ENCODE measurements around the gene FSTL3. TPM values are rescaled to one million over a fixed set of nuclear protein-coding genes. Genes with fewer than 3 reads are reported as not detected.

The FSTL3 gene
- total RNA-seq, 1 experiment from 2014 or later, result 40.9 TPM

- Histone ChIP-seq H3K27me3 (ENCODE audit: insufficient read depth, low read depth) (0 out of 2 replicates have a peak, but pooled peaks cover 7% of the 10 kb centered on the region), H3K36me3 (ENCODE audit: low read depth) (no peaks in the 10 kb centered on the region), H3K27ac (no peak overlapping the region), H3F3A (ENCODE audit: insufficient read depth, low read depth) (no peaks in the 10 kb centered on the region), H3K4me2 (no peak overlapping the region), H3K79me2 (ENCODE audit: low read depth) (no peaks in the 10 kb centered on the region), H3K9me3 (ENCODE audit: insufficient read depth, low read depth) (no peaks in the 10 kb centered on the region), H4K20me1 (ENCODE audit: insufficient read depth) (no peaks in the 10 kb centered on the region), H3K4me1 (replicated peaks; ENCODE audit: insufficient read depth) (no peaks in the 10 kb centered on the region), H2AFZ (no peak overlapping the region), H3K4me3 (no peak overlapping the region), H3K9me2 (ENCODE audit: insufficient read depth) (no peaks in the 10 kb centered on the region)
- TF ChIP-seq EZH2 (IDR thresholded peaks at IDR 0.05; ENCODE audit: low read depth) (no peak), CTCF (conservative IDR thresholded peaks at IDR 0.05) (no peak)
- ChIA-PET CTCF (no interaction called here), POLR2A (ENCODE audit: unreplicated experiment) (no interaction called here)
- DNase-seq, result no peak
- intact Hi-C loops (cut with micrococcal nuclease; ENCODE audit: unreplicated experiment), result no loop called here
- no TSS peak for BruUV-seq (replicated peaks)
These were observed 12.8 kb downstream of the FSTL3 start for GRCh38 chr19:688992-689391.

GRCh38 chr19:690203-690602, 14.0 kb downstream of the FSTL3 start:
- POLR2A ChIA-PET (ENCODE audit: unreplicated experiment), result no interaction called here
- Histone ChIP-seq H3K27me3 (ENCODE audit: insufficient read depth, low read depth) (peaks cover 16% of the 10 kb centered on the region), H4K20me1 (ENCODE audit: insufficient read depth) (no peaks in the 10 kb centered on the region), H3K9me2 (ENCODE audit: insufficient read depth) (no peaks in the 10 kb centered on the region), H3K79me2 (ENCODE audit: low read depth) (no peaks in the 10 kb centered on the region), H3K4me1 (replicated peaks; ENCODE audit: insufficient read depth) (no peaks in the 10 kb centered on the region), H3K27ac (no peak overlapping the region), H3K36me3 (ENCODE audit: low read depth) (no peaks in the 10 kb centered on the region), H3K4me3 (no peak overlapping the region), H3F3A (ENCODE audit: insufficient read depth, low read depth) (no peaks in the 10 kb centered on the region), H3K4me2 (no peak overlapping the region), H2AFZ (no peak overlapping the region), H3K9me3 (ENCODE audit: insufficient read depth, low read depth) (no peaks in the 10 kb centered on the region)
- CTCF ChIA-PET, result interaction anchor here (0.7 kb wide), 1 partner anchor 189 kb away, joined by 5 read pairs; no protein-coding TSS in a partner anchor
- TF ChIP-seq EZH2 (IDR thresholded peaks at IDR 0.05; ENCODE audit: low read depth) (no peak), CTCF (conservative IDR thresholded peaks at IDR 0.05) (no peak)
- no TSS peak for BruUV-seq (replicated peaks)
- intact Hi-C loops (cut with micrococcal nuclease; ENCODE audit: unreplicated experiment), result no loop called here
- DNase-seq, result no peak

- no TSS peak for BruUV-seq (replicated peaks)
- no peaks in the 10 kb centered on the region for H3K4me1 ChIP-seq (replicated peaks; ENCODE audit: insufficient read depth)
- H3K4me2 ChIP-seq, result no peak overlapping the region
- H3F3A ChIP-seq (ENCODE audit: insufficient read depth, low read depth), result no peaks in the 10 kb centered on the region
- H3K27ac ChIP-seq, result no peak overlapping the region
- CTCF ChIA-PET, result no interaction called here
- TF ChIP-seq EZH2 (IDR thresholded peaks at IDR 0.05; ENCODE audit: low read depth), result no peak
- no peak for TF ChIP-seq CTCF (conservative IDR thresholded peaks at IDR 0.05)
- POLR2A ChIA-PET (ENCODE audit: unreplicated experiment), result no interaction called here
- no peaks in the 10 kb centered on the region for H3K9me2 ChIP-seq (ENCODE audit: insufficient read depth)
- H3K4me3 ChIP-seq, result no peak overlapping the region
- no peaks in the 10 kb centered on the region for H4K20me1 ChIP-seq (ENCODE audit: insufficient read depth)
- H3K27me3 ChIP-seq (ENCODE audit: insufficient read depth, low read depth), result peaks cover 18% of the 10 kb centered on the region
- H2AFZ ChIP-seq, result no peak overlapping the region
- DNase-seq, result no peak
- H3K36me3 ChIP-seq (ENCODE audit: low read depth), result no peaks in the 10 kb centered on the region
- H3K9me3 ChIP-seq (ENCODE audit: insufficient read depth, low read depth), result no peaks in the 10 kb centered on the region
- intact Hi-C loops (cut with micrococcal nuclease; ENCODE audit: unreplicated experiment), result no loop called here
- H3K79me2 ChIP-seq (ENCODE audit: low read depth), result no peaks in the 10 kb centered on the region
These were observed 18.5 kb downstream of the FSTL3 start for GRCh38 chr19:694481-695351.

All from PC-9 (cell line).